Epithelial cell of esophagus (primary cell): Measurements from ENCODE around the gene BTNL3.

ENCODE experiments used
- DNase-seq: peaks from one replicate; pipeline ENCODE4 v3.0.0; 2010; ENCODE audit warnings: low read depth
- H3K4me3 ChIP-seq: 2 replicates; pipeline ENCODE4 v1.5.1; 2011; ENCODE audit warnings: mild to moderate bottlenecking, low read length, control low read depth
- CTCF ChIP-seq: IDR thresholded peaks from 2 replicates; pipeline ENCODE4 v1.5.1; 2011; ENCODE audit warnings: low read depth, mild to moderate bottlenecking, low read length, control low read depth, inconsistent platforms; ENCODE audit not compliant: insufficient read depth; ENCODE audit errors: missing control alignments

BTNL3 gene

DNA sequence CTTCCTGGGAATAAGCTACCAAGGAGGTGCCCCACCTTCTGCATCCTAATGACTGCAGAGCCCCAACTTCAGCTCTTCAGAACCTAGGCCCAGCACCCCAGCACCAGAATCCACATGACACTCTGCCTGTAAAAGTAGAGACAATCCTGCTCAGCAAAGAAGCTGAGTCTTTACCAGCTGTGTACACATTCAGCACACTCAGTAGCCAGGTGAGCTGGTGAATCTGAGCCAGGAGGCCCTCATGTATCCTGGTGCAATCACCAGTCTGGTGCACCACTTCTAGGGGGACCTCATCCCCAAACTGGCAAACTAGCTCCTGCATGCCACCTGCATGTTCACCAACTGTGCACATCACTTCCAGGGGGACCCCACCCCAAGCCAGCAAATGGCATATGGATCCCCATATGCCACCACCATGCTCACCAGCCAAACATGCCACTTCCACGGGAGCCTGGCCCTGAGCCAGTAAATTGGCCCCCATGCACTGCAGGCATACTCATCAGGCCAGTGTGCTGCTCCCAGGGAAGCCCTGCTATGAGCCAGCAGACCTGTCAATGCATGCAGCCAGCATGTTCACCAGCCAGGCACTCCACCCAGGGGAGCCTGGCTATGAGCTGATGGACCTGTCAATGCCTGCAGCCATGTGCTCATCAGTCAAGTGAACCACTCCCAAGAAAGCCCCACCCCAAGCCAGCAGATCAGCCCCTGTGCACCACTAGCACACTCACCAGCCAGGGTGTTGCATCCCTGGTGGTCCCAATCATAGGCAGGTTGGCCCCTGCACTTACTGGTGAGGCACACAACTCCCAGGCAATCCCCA lies 35.8 kb downstream of the BTNL3 start:
- H3K4me3 ChIP-seq, result no peak overlapping the region
- peak; percentile 57 for DNase-seq
- no peak for TF ChIP-seq CTCF

GRCh38 chr5:181027452-181028031 lies 38.9 kb downstream of the BTNL3 start:
- H3K4me3 ChIP-seq, result no peak overlapping the region
- no peak for DNase-seq
- TF ChIP-seq CTCF, result no peak

DNA sequence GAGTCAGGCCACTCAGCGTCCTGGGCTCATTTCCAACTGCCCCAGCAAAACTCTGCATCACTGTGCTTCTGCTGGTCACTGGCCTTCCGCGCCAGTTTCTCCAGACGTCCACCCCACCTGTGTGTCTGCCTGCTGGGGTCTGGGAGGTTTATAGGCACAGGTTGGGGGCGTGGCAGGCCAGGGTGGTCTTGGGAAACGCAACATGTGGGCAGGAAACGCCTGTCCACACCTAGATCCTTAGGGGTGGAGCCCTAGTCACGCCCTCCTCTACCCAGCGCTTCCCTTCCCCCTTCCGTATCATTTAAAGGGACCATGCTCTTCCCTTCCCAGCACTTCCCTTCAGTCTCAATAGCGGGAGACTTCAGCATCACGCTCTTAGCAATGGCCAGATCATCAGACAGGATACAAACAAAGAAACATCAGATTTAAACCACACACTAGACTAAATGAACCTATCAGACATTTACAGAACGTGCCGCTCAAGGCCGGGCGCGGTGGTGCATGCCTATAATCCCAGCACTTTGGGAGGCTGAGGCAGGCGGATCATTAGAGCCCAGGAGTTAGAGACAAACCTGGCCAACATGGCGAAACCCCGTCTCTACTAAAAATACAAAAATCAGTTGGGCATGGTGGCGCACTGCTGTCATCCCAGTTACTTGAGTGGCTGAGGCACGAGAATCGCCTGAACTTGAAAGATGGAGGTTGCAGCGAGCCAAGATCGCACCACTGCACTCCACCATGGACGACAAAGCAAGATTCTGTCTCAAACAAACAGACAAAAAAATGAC lies 39.6 kb downstream of the BTNL3 start:
- no peak for TF ChIP-seq CTCF
- no peak for DNase-seq
- H3K4me3 ChIP-seq, result no peak overlapping the region

DNA sequence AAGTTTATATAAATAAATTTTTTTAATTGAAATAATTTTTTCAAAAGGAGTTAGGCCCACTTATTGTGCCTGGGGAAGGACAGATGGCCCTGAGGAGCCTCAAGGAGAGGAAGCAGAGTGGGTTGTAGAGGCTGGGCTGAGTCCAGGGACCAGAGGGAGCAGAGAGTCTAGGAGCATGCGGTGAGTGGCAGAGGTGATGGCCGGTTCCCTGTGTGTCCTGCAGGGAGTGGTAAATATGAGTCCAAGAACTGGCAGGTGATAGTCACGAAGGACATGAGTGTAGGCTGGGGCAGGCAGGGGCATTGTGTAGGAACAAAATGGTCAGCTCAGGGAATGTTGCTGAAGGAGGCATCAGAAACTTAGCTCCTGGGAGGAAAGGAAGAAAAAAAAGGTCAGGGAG lies 43.1 kb downstream of the BTNL3 start:
- no peak for DNase-seq
- no peak overlapping the region for H3K4me3 ChIP-seq
- TF ChIP-seq CTCF, result no peak

- H3K4me3 ChIP-seq, result no peak overlapping the region
- no peak for TF ChIP-seq CTCF
- DNase-seq, result no peak
These were observed 47.6 kb downstream of the BTNL3 start for GRCh38 chr5:181035991-181036815.

GRCh38 chr5:181036816-181037364 lies 48.2 kb downstream of the BTNL3 start:
- no peak for DNase-seq
- TF ChIP-seq CTCF, result no peak
- H3K4me3 ChIP-seq, result no peak overlapping the region
